Esophagus squamous epithelium (tissue), 5 donors: ENCODE data around the gene AHDC1. TPM values are rescaled to one million over a fixed set of nuclear protein-coding genes. Genes with fewer than 3 reads are reported as not detected.
"Not testable (repeated sequence)": the region's sequence is repeated elsewhere in the genome, so short reads cannot be mapped to it uniquely, and the experiment has no call there.

Experiments used
- DNase-seq: peaks from one replicate; lab custom pipeline; 2025; lab: John Stamatoyannopoulos, UW
- H3K27ac ChIP-seq, 4 donors: fragments of 200-600 bp; sonication (generic); one replicate each; pipeline ENCODE4 v1.5.1; 2016 to 2019; ENCODE audit warnings: mild to moderate bottlenecking in 1 of 4
- H3K27me3 ChIP-seq, 4 donors: fragments of 200-600 bp; sonication (generic); 1 replicate in 3 of 4; 2 replicates in 1 of 4; pipeline versions ENCODE4 v1.5.1 to v1.6.0; 2017 to 2021; ENCODE audit warnings: antibody characterized with exemption in 1 of 4
- H3K36me3 ChIP-seq, 3 donors: fragments of 200-600 bp; sonication (generic); one replicate each; pipeline ENCODE4 v1.5.1; 2016 to 2019
- H3K4me1 ChIP-seq, 3 donors: fragments of 200-600 bp; sonication (generic); one replicate each; pipeline ENCODE4 v1.5.1; 2017 to 2019
- H3K4me3 ChIP-seq, 4 donors: fragments of 200-600 bp; sonication (generic); 1 replicate in 3 of 4; 2 replicates in 1 of 4; pipeline ENCODE4 v1.5.1; 2016 to 2019; ENCODE audit warnings: mild to moderate bottlenecking in 2 of 4, moderate library complexity in 1 of 4
- H3K9me3 ChIP-seq, 3 donors: fragments of 200-600 bp; sonication (generic); one replicate each; pipeline ENCODE4 v1.5.1; 2016 to 2019
- POLR2A ChIP-seq, 4 donors: fragments of 450-650 bp; IDR thresholded peaks; one replicate each; pipeline ENCODE4 v1.6.1; 2017; ENCODE audit warnings: antibody characterized with exemption in 4 of 4, mild to moderate bottlenecking in 4 of 4, moderate library complexity in 3 of 4
- WGBS, 2 donors: methylation state at CpG; one replicate each; pipeline ENCODE4 v1.1.5; 2018; 5-methylcytosine and 5-hydroxymethylcytosine counted together
- intact Hi-C: fragments of 100-400 bp; cut with DNase I; formaldehyde crosslinking; loops from one replicate; pipeline ENCODE4 v1.15.0; 2022
- total RNA-seq, 4 donors: library from RNA; depleted of rRNA; stranded (reverse); fragments of >200 nt; gene quantifications; one replicate each; pipeline ENCODE4 v1.1.0, GENCODE V29; 2016
- TF ChIP-seq, protein P1 (sequence below), 6 experiments: fragments of 450-650 bp in 4 of 6; fragments of 200-600 bp in 2 of 6; sonication (generic) in 2 of 6; IDR thresholded peaks; one replicate each; pipeline ENCODE4 v1.5.1; 2016 to 2019; ENCODE audit warnings: antibody characterized with exemption in 6 of 6, mild to moderate bottlenecking in 4 of 6, moderate library complexity in 4 of 6
- donor health status: DM: yes; HTN: yes; CAD: no.

AHDC1 gene
- total RNA-seq, 4 donors from 2014 or later = 22.2 to 112 (median 30.6) TPM

DNA sequence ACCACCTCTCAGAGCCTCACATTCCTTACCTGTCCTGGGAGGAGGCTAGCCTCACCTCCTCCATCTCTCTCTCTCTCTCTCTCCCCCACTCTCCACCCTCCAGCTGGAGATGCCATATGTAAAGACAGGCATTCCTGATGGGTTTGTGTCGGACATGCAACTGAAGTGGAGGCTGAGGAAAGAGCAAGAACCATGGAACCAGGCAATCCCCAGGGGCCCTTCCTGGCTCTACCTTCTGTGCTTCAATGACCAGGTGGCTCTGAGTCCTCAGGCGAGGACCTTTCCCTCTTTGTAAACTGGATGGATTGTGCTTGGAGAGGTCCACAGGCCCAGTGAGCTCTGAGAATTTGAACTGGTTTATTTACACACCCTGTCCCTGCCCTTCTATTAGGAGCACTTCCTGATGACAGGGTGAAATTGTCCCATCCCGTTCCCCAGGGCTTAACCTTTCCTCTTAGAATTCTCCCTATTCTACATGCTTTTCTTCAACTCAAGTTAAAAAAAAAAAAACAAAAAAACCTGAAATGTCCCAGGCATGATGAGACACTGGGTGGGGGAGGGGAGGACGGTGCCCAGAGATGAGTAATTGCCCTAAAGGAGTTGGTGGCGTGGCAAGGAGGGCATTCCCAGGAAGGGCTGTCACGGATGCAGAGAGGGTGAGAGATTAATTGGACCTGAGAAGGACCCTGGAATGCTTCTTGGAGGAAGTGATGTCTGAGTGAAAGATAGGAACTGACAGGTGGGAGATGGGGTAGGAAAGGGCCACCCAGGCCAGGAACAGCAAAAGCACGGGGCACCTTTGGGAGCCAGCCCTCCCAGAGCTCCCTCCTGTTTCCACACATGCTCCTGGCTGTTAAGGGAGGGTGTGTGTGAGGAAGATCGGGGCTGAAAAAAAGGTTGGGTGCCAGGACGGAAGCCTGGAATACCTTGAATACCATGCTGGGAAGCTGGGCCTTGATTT is 63.8 kb downstream of the AHDC1 start:
- H3K36me3 ChIP-seq = peaks cover 0 to 4% (median 0%) of the 10 kb centered on the region in 3 donors
- intact Hi-C loops = no loop called here
- H3K4me3 ChIP-seq = no peak overlapping the region
- H3K4me1 ChIP-seq = peaks cover 80 to 100% (median 92%) of the 10 kb centered on the region in 3 donors
- peak overlapping the region; percentile 89 to 99 (median 93) for H3K27ac ChIP-seq
- no peak for DNase-seq
- WGBS, 2 donors = 34 to 36% methylated on average over 6 to 8 of the region's 9 CpGs
- no peaks in the 10 kb centered on the region for H3K9me3 ChIP-seq
- TF ChIP-seq POLR2A (IDR thresholded peaks at IDR 0.05) = no peak
- TF ChIP-seq, protein P1, sequence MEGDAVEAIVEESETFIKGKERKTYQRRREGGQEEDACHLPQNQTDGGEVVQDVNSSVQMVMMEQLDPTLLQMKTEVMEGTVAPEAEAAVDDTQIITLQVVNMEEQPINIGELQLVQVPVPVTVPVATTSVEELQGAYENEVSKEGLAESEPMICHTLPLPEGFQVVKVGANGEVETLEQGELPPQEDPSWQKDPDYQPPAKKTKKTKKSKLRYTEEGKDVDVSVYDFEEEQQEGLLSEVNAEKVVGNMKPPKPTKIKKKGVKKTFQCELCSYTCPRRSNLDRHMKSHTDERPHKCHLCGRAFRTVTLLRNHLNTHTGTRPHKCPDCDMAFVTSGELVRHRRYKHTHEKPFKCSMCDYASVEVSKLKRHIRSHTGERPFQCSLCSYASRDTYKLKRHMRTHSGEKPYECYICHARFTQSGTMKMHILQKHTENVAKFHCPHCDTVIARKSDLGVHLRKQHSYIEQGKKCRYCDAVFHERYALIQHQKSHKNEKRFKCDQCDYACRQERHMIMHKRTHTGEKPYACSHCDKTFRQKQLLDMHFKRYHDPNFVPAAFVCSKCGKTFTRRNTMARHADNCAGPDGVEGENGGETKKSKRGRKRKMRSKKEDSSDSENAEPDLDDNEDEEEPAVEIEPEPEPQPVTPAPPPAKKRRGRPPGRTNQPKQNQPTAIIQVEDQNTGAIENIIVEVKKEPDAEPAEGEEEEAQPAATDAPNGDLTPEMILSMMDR (IDR thresholded peaks at IDR 0.05) = no peak
- no peaks in the 10 kb centered on the region for H3K27me3 ChIP-seq

DNA sequence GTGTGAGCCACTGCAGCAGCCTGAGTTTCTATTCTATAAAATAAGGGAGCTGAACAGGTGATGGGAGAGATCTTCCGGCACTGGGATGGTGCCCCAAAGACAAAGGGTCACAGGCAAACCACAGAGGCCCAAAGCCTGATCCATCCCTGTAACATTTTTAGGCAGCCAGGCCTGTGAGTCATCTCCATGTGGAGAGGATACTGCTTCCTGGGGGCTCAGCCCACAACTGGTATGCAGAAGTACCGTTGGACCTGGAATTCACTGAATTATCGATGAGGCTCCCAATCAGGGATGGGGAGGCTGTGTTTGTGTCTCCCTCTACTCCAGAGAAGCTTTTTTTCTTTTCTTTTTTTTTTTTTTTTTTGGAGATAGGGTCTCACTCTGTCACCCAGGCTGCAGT is 65.2 kb downstream of the AHDC1 start:
- peaks cover 2 to 17% (median 5%) of the 10 kb centered on the region in 3 donors for H3K36me3 ChIP-seq
- no peak for DNase-seq
- peaks cover 68 to 98% (median 83%) of the 10 kb centered on the region in 3 donors for H3K4me1 ChIP-seq
- no peaks in the 10 kb centered on the region for H3K27me3 ChIP-seq
- WGBS, 2 donors = 38 to 55% methylated on average over 3 of the region's 3 CpGs
- H3K27ac ChIP-seq = peak overlapping the region; percentile 54 to 99 (median 93)
- TF ChIP-seq, protein P1 (IDR thresholded peaks at IDR 0.05) = no peak
- TF ChIP-seq POLR2A (IDR thresholded peaks at IDR 0.05) = no peak
- H3K4me3 ChIP-seq = no peak overlapping the region
- no peaks in the 10 kb centered on the region for H3K9me3 ChIP-seq
- intact Hi-C loops = no loop called here

DNA sequence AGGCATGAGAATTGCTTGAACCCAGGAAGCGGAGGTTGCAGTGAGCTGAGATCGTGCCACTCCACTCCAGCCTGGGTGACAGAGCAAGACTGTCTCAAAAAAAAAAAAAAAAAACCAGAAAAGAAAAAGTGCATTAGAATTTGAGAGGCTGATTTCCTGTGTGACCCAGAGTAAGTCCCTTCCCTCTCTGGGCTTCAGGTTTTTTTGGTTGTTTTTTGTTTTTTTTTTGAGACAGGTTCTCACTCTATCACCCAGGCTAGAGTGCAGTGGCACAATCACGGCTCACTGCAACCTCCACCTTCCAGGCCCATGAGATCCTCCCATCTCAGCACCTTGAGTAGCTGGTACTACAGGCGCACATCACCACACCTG is 65.7 kb downstream of the AHDC1 start:
- DNase-seq, H3K4me3 ChIP-seq, intact Hi-C loops, H3K9me3 ChIP-seq, H3K27me3 ChIP-seq: not testable (repeated sequence)
- Histone ChIP-seq H3K27ac (peak overlapping the region; percentile 90 to 99 (median 93)), H3K36me3 (peaks cover 5 to 22% (median 5%) of the 10 kb centered on the region in 3 donors), H3K4me1 (peaks cover 63 to 93% (median 78%) of the 10 kb centered on the region in 3 donors)
- WGBS, 2 donors = 79 to 80% methylated on average over 3 to 4 of the region's 4 CpGs

DNA sequence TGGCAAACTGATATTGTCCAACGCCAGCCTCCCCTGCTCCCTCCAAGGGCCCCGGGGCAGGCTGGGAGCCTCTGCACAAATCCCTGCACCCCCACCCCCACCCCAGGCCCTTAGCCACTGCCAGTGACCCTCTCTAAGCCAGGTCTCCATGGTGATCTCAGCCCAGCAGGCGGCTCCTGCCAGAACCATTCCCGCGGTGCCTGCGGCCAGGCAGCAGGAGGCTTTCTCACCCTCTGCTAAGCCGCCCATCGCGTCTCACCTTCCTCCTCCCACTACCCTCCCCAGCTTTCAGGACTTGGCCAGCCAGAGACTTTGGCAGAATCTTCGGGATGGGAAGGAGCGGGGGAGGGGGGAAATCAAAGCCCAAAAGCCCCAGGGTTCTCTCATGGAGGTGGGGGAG is 67.2 kb downstream of the AHDC1 start:
- Histone ChIP-seq H3K9me3 (no peaks in the 10 kb centered on the region), H3K27ac (peak overlapping the region; percentile 90 to 99 (median 93)), H3K36me3 (peaks cover 5 to 34% (median 12%) of the 10 kb centered on the region in 3 donors), H3K4me1 (peaks cover 52 to 91% (median 63%) of the 10 kb centered on the region in 3 donors), H3K27me3 (no peaks in the 10 kb centered on the region), H3K4me3 (peak overlapping the region in 1 of 4 donors; percentile 23)
- intact Hi-C loops = no loop called here
- no peak for DNase-seq
- TF ChIP-seq, protein P1 (IDR thresholded peaks at IDR 0.05) = no peak
- no peak for TF ChIP-seq POLR2A (IDR thresholded peaks at IDR 0.05)
- WGBS, 2 donors = 0% methylated on average over 1 of the region's 11 CpGs; no CpG with 5 or more reads in 1 of the 2 donors

DNA sequence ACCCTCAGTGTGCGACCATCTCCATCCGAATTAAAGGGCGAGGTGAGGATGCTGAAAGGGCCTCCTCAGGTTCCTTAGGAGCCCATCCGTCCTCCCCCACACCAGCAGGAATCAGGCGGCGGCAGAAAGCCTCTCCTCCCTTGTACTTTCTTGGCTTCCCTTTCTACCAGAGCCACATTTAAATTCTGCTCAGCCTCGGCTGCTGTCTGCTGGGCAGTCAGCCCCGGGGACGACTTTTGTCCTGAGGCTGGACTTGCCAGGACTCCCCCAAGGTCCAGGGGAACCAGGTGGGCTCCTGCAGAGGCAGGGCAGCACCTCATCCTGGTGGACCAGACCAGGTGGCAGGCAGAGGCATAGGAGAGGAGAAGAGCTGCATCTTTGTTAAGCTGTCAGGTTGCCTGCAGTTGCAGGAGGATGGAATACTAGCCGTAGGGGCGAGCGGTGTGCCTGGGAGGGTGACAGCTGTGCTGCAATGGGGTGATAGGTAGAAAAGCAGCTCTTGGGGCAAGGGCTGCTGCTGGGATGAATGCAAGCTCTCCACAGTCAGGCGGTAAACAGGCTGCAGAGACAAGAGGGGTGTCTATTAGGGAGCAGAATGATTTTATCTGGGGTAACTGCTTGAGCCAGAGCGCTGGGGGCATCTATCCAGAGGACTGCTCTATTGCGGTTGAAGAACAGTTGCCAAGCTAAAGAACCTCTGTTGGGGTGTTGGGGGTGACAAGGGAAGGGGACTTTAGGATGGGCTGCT is 67.8 kb downstream of the AHDC1 start:
- H3K4me3 ChIP-seq = no peak overlapping the region
- TF ChIP-seq, protein P1 (IDR thresholded peaks at IDR 0.05) = no peak
- no peak for TF ChIP-seq POLR2A (IDR thresholded peaks at IDR 0.05)
- peaks cover 47 to 91% (median 57%) of the 10 kb centered on the region in 3 donors for H3K4me1 ChIP-seq
- peak overlapping the region; percentile 90 to 99 (median 93) for H3K27ac ChIP-seq
- no peaks in the 10 kb centered on the region for H3K9me3 ChIP-seq
- H3K27me3 ChIP-seq = no peaks in the 10 kb centered on the region
- intact Hi-C loops = no loop called here
- peaks cover 5 to 30% (median 12%) of the 10 kb centered on the region in 3 donors for H3K36me3 ChIP-seq
- WGBS, 2 donors = 37 to 41% methylated on average over 7 of the region's 15 CpGs
- no peak for DNase-seq
